HepG2 (cell line): Measurements from ENCODE around the gene SND1. TPM values are rescaled to one million over a fixed set of nuclear protein-coding genes. Genes with fewer than 3 reads are reported as not detected.

Experiments used
- GABPA ChIP-seq, 2 experiments: IDR thresholded peaks; 2 replicates each; pipeline ENCODE4 v1.6.1; 2011 to 2016; ENCODE audit warnings: low read depth in 2 of 2, low read length in 1 of 2, missing biosample characterization in 1 of 2, missing genetic modification characterization in 1 of 2
- HMGA1 ChIP-seq: sonication (generic); formaldehyde crosslinking; conservative IDR thresholded peaks from 2 replicates; pipeline ENCODE4 v1.4.0; 2020; ENCODE audit warnings: missing genetic modification reagents
- KDM2A ChIP-seq: sonication (generic); formaldehyde crosslinking; IDR thresholded peaks from 2 replicates; pipeline ENCODE4 v1.4.0; 2020; ENCODE audit warnings: low read depth, missing genetic modification reagents, borderline replicate concordance
- MTA3 ChIP-seq: sonication (generic); formaldehyde crosslinking; IDR thresholded peaks from 2 replicates; pipeline ENCODE4 v1.4.0; 2020; ENCODE audit warnings: missing genetic modification reagents
- SIX1 ChIP-seq: sonication (generic); formaldehyde crosslinking; IDR thresholded peaks from 2 replicates; pipeline ENCODE4 v1.4.0; 2020; ENCODE audit warnings: missing genetic modification reagents, borderline replicate concordance
- SRSF1 ChIP-seq: fragments of 200-400 bp; formaldehyde crosslinking; optimal IDR thresholded peaks from 2 replicates; pipeline ENCODE3; 2017; ENCODE audit warnings: mild to moderate bottlenecking, low read depth, low read length, moderate library complexity
- ZFP36 ChIP-seq: fragments of 150-350 bp; IDR thresholded peaks from 2 replicates; pipeline ENCODE4 v1.6.1; 2018; ENCODE audit warnings: borderline replicate concordance, low read length, low read depth; ENCODE audit not compliant: partially characterized antibody
- ZNF432 ChIP-seq: sonication (generic); formaldehyde crosslinking; IDR thresholded peaks from 2 replicates; pipeline ENCODE4 v1.5.0; 2020; ENCODE audit warnings: missing genetic modification reagents, mild to moderate bottlenecking, borderline replicate concordance
- polyA plus RNA-seq, 8 experiments: library from polyadenylated mRNA; depleted of rRNA in 3 of 8; stranded (reverse) in 7 of 8; unstranded in 1 of 8; fragments of >200 nt; fragmentation: Illumina TruSeq in 4 of 8; extraction: Trizol in 4 of 8; gene quantifications; 2 replicates each; pipeline versions ENCODE4 v1.2.1 to v1.2.3, GENCODE V29; 2011 to 2016; ENCODE audit warnings: low read depth in 4 of 8, missing spikeins in 1 of 8, mixed read lengths in 1 of 8; ENCODE audit not compliant: insufficient read depth in 1 of 8
- total RNA-seq, 5 experiments: library from RNA; depleted of rRNA; stranded (reverse); fragments of >200 nt; fragmentation: Illumina TruSeq; extraction: Trizol; gene quantifications; 2 replicates each; pipeline ENCODE4 v1.2.3, GENCODE V29; 2016; ENCODE audit warnings: low read depth in 1 of 5
- TF ChIP-seq, protein P1 (sequence below): fragments of 450-650 bp; IDR thresholded peaks from 2 replicates; pipeline ENCODE4 v1.6.1; 2016
- TF ChIP-seq, protein P2 (sequence below), 2 experiments: sonication (generic) in 1 of 2; formaldehyde crosslinking in 1 of 2; IDR thresholded peaks; 2 replicates each; pipeline versions ENCODE4 v1.4.0 to v1.6.1; 2016 to 2020; ENCODE audit warnings: borderline replicate concordance in 1 of 2, low read depth in 1 of 2, mild to moderate bottlenecking in 1 of 2, missing genetic modification reagents in 1 of 2

SND1 gene
- total and polyA plus RNA-seq, 2 of the 13 experiments (the other 11 are each of a cell fraction or from before 2014, with no cell fraction given), result 110 to 182 TPM

DNA sequence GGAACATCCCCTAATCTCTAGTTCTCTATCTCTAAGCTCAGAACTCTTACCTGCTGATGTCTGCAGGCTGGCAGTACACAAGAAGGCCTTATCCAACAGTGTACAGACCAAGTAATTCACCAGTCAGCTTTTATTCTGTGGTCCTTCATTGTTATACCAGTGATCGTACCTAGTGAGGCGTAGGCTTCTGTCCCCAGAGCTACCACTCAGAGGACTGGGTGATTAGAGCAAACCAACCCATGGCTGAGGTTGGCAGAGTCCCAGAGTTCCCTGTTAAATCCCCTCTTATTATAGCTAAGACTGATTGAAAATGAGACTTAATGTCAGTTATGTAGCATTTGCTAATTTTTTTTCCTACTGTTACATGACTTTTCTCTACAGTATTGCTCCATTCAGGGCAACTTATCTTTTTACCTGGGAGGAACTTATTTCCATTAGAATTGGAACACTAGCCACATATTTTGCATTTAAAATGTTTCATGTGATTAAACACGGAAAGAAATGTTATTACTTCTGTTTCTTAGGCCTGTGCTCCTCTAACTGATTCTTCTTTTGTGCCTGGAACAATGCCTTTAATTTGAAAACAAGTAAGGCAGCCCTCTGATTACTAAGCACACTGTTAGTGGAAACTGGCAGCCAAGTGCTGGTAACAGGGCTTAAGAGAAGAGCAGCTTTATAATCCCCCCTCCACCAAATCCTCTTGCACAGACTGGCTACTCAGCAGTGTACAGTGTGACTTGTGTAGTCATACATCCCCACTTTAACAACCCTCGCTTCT, 252.1 kb downstream of the SND1 start (continued):
- TF ChIP-seq, protein P1, sequence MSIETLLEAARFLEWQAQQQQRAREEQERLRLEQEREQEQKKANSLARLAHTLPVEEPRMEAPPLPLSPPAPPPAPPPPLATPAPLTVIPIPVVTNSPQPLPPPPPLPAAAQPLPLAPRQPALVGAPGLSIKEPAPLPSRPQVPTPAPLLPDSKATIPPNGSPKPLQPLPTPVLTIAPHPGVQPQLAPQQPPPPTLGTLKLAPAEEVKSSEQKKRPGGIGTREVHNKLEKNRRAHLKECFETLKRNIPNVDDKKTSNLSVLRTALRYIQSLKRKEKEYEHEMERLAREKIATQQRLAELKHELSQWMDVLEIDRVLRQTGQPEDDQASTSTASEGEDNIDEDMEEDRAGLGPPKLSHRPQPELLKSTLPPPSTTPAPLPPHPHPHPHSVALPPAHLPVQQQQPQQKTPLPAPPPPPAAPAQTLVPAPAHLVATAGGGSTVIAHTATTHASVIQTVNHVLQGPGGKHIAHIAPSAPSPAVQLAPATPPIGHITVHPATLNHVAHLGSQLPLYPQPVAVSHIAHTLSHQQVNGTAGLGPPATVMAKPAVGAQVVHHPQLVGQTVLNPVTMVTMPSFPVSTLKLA, result no peak
- TF ChIP-seq SIX1 (no peak), MTA3 (CRISPR knock-in tag) (no peak), SRSF1 (no peak), ZNF432 (CRISPR knock-in tag) (no peak), GABPA (IDR thresholded peaks at IDR 0.05; ENCODE audit: low read depth, low read length) (no peak), GABPA (CRISPR knock-in tag; IDR thresholded peaks at IDR 0.05; ENCODE audit: low read depth) (no peak), ZFP36 (no peak), KDM2A (no peak), HMGA1 (CRISPR knock-in tag) (no peak)
- TF ChIP-seq, protein P2, sequence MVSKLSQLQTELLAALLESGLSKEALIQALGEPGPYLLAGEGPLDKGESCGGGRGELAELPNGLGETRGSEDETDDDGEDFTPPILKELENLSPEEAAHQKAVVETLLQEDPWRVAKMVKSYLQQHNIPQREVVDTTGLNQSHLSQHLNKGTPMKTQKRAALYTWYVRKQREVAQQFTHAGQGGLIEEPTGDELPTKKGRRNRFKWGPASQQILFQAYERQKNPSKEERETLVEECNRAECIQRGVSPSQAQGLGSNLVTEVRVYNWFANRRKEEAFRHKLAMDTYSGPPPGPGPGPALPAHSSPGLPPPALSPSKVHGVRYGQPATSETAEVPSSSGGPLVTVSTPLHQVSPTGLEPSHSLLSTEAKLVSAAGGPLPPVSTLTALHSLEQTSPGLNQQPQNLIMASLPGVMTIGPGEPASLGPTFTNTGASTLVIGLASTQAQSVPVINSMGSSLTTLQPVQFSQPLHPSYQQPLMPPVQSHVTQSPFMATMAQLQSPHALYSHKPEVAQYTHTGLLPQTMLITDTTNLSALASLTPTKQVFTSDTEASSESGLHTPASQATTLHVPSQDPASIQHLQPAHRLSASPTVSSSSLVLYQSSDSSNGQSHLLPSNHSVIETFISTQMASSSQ (IDR thresholded peaks at IDR 0.05; ENCODE audit: low read depth), result no peak
- TF ChIP-seq, protein P2 (CRISPR knock-in tag; IDR thresholded peaks at IDR 0.05; ENCODE audit: borderline replicate concordance), result no peak
